BJ (cell line): ENCODE results near the gene HMCN2. TPM values are rescaled to one million over a fixed set of nuclear protein-coding genes. Genes with fewer than 3 reads are reported as not detected.

Experiments
- CTCF ChIA-PET: fragments of 350-600 bp; formaldehyde crosslinking; extraction: SDS; loops from one replicate; lab custom pipeline; 2021; ENCODE audit warnings: antibody characterized with exemption, inconsistent platforms; lab: Yijun Ruan, JAX
- POLR2A ChIA-PET: fragments of 300-600 bp; sonication (Branson Sonifier 250); formaldehyde crosslinking; extraction: SDS; loops from one replicate; lab custom pipeline; 2021; ENCODE audit warnings: antibody characterized with exemption; lab: Charles Lee
- DNase-seq: peaks from one replicate; pipeline ENCODE4 v3.0.0-alpha.2; 2011; ENCODE audit warnings: low read depth
- H3K27me3 ChIP-seq: 2 replicates; pipeline ENCODE4 v1.6.0; 2011; ENCODE audit warnings: low read length; ENCODE audit not compliant: control insufficient read depth, insufficient read depth
- H3K36me3 ChIP-seq: 2 replicates; pipeline ENCODE4 v1.5.1; 2011; ENCODE audit warnings: low read length; ENCODE audit not compliant: control insufficient read depth, insufficient read depth
- H3K4me3 ChIP-seq: 2 replicates; pipeline ENCODE4 v1.5.1; 2011; ENCODE audit warnings: low read depth, mild to moderate bottlenecking, control low read depth, low read length
- CTCF ChIP-seq: IDR thresholded peaks from 2 replicates; pipeline ENCODE4 v1.5.1; 2011; ENCODE audit warnings: low read depth, mild to moderate bottlenecking, control low read depth, inconsistent platforms, low read length, moderate library complexity; ENCODE audit not compliant: insufficient read depth
- polyA plus RNA-seq: library from polyadenylated mRNA; depleted of rRNA; stranded (reverse); fragments of >200 nt; gene quantifications from 2 replicates; pipeline ENCODE4 v1.2.3, GENCODE V29; 2011

HMCN2 gene
- polyA plus RNA-seq, 1 experiment: not detected

DNA sequence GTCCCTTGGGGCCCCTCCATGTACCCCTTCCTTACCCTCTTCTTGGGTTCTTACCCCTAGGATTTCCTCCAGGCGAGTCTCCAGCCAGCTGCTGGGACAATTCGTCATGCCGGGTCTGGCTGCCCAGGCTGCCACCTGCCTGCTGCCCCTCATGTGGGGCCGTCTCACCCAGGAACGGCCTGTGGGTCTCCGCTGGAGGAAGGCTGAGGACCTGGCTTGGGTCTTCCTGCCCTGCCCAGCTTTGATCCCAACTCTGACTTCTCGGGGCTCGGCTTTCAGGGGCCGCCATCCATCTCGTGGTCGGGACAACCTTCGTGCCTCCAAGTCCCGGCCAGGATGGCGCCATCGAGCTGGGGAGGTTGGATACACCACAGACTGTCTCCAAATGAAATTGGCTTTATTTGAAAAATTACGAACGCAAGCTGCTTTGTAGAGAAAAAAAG lies 38.1 kb downstream of the HMCN2 start:
- no peaks in the 10 kb centered on the region for H3K36me3 ChIP-seq
- H3K4me3 ChIP-seq: no peak overlapping the region
- ChIA-PET CTCF (interaction anchor here (1.2 kb wide), 1 partner anchor 20 kb away, joined by 5 read pairs; no protein-coding TSS in a partner anchor), POLR2A (no interaction called here)
- H3K27me3 ChIP-seq: peaks cover 10% of the 10 kb centered on the region
- no peak for TF ChIP-seq CTCF
- DNase-seq: no peak

DNA sequence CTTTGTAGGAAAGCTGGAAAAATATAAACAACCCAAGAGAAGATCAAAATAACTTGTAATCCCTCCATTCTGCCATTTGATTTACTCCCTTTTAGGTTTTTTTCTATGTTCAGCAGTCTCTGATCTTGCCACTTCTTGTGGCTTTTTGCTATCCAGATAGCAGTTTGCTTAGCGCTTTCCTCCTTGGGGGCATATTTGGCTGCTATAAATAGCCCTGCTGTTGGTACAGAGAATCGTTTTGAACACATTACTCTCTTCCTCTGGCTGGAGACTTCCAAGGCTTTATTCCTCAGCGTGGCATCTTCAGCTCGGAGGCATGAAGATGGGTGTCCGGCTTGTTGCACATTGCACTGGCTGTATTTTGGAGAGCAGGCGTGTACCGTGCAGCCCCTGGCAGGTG lies 38.6 kb downstream of the HMCN2 start:
- peaks cover 10% of the 10 kb centered on the region for H3K27me3 ChIP-seq
- DNase-seq: no peak
- no peak overlapping the region for H3K4me3 ChIP-seq
- no peak for TF ChIP-seq CTCF
- no peaks in the 10 kb centered on the region for H3K36me3 ChIP-seq
- ChIA-PET POLR2A (no interaction called here), CTCF (no interaction called here)

DNA sequence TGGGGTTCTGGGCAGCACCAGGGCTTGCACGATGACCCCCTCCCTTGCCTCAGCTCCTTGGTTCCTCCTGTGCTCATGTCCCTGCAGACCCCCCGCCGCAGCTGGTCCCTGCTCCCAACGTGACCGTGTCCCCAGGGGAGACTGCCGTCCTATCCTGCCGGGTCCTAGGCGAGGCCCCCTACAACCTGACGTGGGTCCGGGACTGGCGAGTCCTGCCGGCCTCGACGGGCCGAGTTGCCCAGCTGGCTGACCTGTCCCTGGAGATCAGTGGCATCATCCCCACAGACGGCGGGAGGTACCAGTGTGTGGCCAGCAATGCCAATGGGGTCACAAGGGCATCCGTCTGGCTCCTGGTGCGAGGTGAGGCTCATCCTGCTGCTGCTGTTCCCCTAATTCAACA lies 39.1 kb downstream of the HMCN2 start:
- no peak for DNase-seq
- H3K27me3 ChIP-seq: peaks cover 10% of the 10 kb centered on the region
- H3K4me3 ChIP-seq: no peak overlapping the region
- no peak for TF ChIP-seq CTCF
- ChIA-PET CTCF (no interaction called here), POLR2A (no interaction called here)
- H3K36me3 ChIP-seq: no peaks in the 10 kb centered on the region

- no peak for DNase-seq
- Histone ChIP-seq H3K36me3 (no peaks in the 10 kb centered on the region), H3K27me3 (peaks cover 10% of the 10 kb centered on the region), H3K4me3 (no peak overlapping the region)
- TF ChIP-seq CTCF: no peak
- ChIA-PET POLR2A (no interaction called here), CTCF (interaction anchor here (0.8 kb wide), 1 partner anchor 37 kb away, joined by 3 read pairs; no protein-coding TSS in a partner anchor)
Measured at GRCh38 chr9:130305381-130305780, 39.8 kb downstream of the HMCN2 start.

DNA sequence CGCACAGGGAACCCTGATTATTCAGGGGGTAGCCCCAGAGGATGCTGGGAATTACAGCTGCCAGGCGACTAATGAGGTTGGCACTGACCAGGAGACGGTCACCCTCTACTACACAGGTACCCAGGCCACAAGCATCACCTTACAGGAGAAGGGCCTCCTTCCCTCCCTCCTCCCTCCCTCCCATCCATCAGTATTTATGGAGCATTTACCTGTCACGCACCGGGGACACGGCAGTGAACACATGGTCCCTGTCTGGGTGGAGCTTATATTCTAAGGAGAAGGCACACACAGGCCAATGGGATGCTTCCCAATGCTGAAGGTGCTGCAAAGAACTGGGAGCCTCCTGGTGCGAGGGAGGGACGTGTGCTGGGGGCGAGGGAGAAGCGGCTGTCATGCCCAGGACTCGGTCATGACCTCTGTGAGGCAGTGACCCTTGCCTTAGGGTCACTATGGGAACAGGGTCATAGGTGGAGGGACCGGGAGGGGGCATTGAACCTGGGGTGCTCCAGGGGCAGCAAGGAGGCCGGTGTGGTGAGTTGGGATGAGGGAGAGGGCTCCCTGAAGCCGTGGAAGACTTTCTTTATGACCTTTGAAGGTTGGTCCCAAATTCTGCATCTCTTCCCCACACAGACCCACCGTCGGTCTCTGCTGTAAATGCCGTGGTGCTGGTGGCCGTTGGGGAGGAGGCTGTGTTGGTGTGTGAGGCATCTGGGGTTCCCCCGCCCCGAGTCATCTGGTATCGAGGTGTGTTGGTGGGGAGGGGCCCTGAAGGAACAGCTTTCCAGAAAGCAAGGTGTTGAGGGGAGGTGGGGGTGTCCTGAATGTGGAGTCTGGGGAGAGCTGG lies 41.5 kb downstream of the HMCN2 start:
- ChIA-PET CTCF (no interaction called here), POLR2A (no interaction called here)

More for the DNA sequence above, 41.5 kb downstream of the HMCN2 start:
- no peak for DNase-seq
- Histone ChIP-seq H3K27me3 (peaks cover 10% of the 10 kb centered on the region), H3K4me3 (no peak overlapping the region), H3K36me3 (no peaks in the 10 kb centered on the region)
- TF ChIP-seq CTCF: no peak
